Measurements from ENCODE around the gene CISD1.
"Not testable (repeated sequence)": the region's sequence is repeated elsewhere in the genome, so short reads cannot be mapped to it uniquely, and the experiment has no call there.

CISD1 gene

DNA sequence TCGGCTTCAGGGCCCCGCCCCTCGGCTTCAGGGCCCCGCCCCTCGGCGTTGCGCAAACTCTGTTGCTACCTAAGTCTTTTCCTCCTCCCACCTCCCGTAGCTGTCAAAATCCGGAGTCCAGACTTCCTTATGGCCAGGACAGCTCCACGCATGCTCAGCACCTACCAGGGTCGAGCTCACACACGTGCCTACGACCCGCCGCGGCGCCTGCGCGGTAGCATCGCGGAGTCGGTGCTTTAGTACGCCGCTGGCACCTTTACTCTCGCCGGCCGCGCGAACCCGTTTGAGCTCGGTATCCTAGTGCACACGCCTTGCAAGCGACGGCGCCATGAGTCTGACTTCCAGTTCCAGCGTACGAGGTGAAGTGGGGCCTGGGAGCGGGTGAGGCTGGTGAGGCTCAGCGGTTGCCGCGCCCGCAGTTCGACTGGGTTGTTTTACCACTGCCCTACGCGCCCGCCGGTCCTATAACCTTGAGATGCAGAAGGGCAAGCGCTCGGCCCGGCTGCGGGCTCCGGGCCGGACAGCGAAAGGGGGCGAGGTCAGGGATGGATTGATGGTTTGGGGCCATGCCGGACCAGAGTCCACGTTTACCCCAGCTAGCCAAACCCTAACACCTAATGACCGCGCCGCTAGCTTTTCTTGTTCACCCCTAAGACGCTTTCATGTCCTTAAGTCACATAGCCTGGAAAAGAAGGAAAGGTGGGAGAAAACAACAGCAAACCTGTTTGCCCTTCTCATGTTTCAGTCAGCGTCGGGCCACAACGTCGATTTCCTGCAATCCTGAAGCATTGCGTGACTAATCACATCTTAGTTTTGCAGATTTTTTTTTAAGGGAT lies at the start of gene CISD1:
CISD1 (plus strand) TSS at position 217 of the 836 bp plus-strand sequence; CDS start at position 329, 112 bp downstream.
- peak; percentile 98 for DNase-seq

DNA sequence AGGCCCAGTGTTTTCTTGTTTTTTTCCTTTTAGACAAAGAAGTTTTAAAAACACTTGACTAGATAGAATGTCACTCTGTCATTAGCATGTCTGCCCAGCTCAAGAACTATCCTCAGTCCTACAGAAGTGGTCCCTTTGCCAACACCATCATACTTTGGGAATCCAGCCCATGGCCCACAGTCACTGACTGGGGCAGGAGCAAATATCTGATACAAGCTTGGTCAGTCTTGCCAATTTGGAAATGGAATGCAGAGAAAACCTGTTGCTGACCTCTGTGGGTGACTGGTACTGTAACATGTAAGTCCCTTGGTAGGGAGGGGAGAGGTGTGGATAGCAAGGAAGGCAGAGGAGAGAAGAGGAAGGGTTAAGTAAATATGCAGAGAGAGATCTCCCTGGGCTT lies 49.1 kb upstream of the CISD1 start:
- no peak for DNase-seq

DNA sequence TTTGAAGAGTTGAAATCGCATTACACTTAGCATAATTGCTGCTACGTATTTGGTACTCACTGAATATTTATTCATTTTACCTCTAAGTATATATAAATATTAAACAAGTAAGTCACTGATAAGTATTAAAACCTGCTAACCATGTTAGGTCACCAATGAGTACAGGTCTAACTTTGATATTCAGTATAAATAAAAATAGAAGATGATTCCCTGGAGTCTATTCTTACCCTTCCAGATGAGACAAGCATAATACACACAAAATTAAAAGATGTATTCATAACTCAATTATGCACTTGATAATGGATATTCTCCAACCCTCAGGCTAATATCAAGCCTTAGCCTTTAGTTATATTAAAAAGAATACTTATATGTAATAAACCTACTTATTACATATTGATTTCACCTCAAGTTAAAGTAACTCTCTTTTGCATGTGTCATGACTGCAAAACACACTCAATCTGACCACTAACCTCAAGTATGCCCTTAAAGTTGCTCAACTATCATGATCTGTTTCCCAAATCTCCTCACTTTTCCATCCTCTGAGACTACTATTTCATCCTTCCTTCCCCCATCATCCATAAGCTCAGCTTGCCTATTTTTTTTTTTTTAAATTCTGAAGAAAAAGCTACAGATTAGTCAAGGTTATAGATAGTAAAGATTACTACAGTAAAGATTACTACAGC lies 48.1 kb upstream of the CISD1 start:
- DNase-seq, result no peak

DNA sequence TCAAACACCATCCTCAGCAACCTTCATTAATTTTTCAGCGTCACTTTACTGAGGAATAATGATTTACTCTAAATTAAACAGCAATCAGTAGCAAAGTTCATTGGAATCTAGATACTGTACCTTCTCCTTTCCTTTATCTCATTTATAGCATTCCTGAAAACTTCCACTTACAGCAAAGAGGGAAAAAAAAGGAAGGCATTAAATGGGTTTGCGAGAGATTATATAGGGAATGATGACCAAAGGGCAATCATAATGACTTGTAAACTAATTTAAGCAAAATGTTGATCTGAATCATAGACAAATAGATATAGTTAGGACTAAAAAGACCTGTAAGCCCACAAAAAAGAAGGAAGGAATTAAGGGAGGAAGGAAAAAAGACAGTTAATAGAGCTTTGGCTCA lies 43.3 kb upstream of the CISD1 start:
- DNase-seq, result no peak

DNA sequence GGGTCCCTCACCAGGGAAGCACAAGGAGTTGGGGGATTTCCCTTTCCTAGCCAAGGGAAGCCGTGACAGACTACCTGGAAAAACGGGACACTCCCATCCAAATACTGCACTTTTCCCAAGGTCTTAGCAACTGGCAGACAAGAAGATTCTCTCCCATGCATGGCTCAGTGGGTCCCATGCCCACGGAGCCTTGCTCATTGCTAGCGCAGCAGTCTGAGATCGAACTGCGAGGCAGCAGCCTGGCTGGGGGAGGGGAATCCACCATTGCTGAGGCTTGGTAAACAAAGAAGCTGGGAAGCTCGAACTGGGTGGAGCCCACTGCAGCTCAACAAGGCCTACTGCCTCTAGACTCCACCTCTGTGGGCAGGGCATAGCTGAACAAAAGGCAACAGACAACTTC lies 39.1 kb upstream of the CISD1 start:
- DNase-seq, result not testable (repeated sequence)

DNA sequence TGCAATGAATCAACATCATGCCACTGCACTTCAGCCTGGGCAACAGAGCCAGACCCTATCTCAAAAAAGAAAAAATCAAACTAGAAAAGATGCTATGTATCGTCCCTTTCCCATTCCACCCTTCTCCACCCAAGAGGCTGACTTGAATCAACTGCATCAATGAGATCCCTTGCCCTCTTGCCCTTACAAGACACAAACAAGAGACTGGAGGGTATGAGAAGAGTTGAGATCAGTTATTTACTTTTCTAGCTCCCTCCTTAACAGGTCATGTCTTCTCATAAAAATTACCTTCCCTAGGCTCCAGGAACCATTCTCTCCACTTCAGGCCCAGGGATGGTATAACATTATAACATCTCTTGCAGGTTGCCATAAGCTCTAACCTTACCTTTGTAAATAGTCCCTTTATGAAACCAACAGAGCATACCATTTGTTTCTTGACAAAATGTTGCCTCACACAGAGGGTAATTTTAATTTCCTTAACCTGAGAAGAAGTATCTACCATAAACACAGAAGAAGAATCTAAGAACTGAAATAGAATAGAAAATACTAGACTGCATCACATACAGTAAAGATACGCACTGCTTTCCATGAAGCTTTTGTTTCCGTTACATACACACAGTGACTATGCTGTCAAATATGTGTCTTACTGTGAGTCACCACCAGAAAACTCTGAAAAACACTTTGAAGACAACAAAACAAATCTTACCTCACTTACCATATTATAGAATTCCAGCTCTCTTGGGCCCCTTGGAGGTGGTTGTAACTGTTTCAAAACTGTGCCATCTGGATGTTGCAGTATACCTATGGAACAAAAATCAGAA lies 31.7 kb upstream of the CISD1 start:
- peak; percentile 74 for DNase-seq

DNA sequence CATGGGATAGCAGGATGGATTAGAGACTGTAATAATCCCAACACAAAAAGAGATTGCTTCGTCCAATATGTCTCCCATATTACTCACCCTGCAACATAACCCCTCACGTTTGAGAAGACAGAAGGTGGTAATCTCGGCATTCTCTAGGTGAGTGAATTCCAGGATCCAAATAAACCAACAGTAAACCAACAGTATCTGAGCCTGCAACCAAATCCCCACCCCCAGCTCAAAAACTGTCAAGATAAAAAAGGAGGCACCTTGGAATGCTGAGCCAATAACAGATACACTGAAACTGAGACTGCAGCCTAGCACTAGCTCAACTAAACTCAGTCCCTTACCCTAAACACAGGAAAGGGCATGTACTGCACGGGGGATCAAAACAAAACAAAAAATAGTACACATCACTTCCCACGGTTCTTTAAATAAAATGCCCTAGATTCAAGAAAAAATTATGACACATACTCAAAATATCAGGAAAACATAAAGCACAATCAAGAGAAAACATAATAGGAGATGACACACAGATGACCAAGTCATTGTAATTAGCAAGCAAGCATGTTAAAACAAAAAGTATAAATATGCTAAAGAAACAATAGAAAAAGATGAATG lies 29.3 kb upstream of the CISD1 start:
- DNase-seq, result no peak

DNA sequence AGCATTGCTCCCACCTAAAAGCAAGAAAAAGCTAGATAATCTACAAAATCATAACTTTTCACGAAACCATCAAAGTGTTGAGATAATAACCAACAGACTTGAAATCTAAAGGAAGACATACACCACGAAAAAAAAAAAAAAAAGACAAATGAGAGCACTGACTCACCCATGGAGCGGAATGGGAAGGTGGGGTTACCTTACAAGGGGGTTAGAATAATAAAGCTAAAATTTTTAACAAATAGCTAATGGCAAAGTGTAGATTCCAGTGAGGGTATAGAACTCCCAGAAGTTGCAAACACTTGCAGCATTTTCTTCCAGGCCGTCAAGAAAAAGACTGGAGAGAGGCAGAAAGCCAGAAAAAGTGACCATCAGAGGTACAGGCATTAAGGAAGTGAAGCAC lies 28.4 kb upstream of the CISD1 start:
- DNase-seq, result no peak

DNA sequence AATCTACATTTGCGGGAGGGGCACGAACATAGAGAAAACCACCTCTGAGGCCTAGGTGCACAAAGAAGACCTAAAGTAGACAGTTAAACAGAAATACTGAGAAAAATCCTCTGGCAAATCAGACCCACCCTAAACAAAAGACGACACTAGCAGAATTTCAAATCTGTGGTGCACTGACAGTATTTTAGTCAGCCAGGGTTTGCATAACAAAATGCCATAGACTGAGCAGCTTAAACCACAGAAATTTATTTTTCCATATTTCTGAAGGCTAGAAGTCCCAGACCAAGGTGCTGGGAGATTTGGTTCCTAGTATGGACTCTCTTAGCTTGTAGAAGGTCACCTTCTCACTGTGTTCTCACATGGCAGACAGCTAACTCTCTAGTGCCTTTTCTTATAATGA lies 27.6 kb upstream of the CISD1 start:
- no peak for DNase-seq

DNA sequence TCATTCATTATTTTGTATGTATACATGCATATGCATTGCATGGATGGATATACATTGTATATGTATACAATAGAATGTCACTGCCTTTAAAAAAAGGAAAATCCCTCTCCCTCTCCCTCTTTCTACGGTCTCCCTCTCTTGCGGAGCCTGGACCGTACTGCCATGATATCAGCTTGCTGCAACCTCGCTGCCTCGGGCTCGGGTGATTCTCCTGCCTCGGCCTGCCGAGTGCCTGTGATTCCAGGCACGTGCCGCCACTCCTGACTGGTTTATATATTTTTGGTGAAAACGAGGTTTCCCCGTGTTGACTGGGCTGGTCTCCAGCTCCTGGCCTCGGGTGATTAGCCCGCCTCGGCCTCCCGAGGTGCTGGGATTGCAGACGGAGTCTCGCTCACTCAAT lies 25.7 kb upstream of the CISD1 start:
- no peak for DNase-seq

DNA sequence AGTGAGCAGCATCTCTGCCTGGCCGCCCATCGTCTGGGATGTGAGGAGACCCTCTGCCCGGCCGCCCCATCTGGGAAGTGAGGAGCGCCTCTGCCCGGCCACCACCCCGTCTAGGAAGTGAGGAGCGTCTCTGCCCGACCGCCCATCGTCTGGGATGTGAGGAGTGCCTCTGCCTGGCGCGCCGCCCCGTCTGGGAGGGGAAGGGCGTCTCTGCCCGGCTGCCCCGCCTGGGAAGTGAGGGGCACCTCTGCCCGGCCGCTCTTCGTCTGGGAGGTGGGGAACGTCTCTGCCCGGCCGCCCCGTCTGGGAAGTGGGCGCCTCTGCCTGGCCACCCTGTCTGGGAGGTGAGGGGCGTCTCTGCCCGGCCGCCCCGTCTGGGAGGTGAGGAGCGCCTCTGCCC lies 25.2 kb upstream of the CISD1 start:
- not testable (repeated sequence) for DNase-seq

DNA sequence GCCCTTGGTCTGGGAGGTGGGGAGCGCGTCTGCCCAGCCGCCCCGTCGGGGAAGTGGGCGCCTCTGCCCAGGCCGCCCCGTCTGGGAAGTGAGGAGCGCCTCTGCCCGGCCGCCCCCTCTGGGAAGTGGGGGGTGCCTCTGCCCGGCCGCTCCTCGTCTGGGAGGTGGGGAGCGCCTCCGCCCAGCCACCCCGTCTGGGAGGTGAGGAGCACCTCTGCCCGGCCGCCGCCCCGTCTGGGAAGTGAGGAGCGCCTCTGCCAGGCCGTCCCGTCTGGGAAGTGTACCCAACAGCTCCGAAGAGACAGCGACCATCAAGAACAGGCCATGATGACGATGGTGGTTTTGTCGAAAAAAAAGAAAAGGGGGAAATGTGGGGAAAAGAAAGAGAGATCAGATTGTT lies 24.7 kb upstream of the CISD1 start:
- DNase-seq, result not testable (repeated sequence)

DNA sequence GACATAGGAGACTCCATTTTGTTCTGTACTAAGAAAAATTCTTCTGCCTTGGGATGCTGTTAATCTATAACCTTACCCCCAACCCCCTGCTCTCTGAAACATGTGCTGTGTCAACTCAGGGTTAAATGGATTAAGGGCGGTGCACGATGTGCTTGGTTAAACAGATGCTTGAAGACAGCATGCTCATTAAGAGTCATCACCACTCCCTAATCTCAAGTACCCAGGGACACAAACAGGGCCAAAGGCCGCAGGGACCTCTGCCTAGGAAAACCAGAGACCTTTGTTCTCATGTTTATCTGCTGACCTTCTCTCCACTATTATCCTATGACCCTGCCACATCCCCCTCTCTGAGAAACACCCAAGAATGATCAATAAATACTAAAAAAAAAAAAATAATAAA lies 24.3 kb upstream of the CISD1 start:
- not testable (repeated sequence) for DNase-seq

DNA sequence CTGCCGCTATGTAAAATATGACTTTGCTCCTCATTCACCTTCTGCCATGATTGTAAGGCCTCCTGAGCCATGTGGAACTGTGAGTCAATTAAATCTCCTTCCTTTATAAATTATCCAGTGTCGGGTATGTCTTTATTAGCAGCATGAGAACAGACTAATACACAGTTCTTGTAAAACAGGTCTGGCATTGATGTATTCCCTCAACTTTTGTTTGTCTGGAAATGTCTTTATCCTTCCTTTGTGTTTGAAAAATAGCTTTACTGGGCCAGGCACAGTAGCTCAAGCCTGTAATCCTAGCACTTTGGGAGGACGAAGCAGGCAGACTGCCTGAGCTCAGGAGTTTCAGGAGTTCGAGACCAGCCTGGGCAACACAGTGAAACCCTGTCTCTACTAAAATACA lies 15.8 kb upstream of the CISD1 start:
- DNase-seq, result no peak

DNA sequence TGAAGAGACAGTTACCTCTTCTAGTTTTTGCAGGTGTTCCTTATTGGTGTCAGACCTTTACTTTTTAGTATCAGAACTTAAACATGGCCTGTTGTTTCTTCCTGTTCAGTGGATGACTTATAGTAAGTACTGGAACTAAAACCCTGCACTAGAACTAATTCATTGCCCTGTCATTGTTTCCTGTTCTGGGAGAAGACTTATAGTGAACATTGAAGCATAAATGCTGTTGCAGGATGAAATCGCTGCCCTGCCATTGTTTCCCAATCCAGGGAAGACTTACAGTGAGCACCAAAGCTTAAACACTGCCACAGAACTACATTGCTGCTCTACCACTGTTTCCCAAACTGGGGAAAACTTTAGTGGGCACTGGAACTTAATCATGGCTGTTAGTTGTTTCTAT lies 14.3 kb upstream of the CISD1 start:
- no peak for DNase-seq

DNA sequence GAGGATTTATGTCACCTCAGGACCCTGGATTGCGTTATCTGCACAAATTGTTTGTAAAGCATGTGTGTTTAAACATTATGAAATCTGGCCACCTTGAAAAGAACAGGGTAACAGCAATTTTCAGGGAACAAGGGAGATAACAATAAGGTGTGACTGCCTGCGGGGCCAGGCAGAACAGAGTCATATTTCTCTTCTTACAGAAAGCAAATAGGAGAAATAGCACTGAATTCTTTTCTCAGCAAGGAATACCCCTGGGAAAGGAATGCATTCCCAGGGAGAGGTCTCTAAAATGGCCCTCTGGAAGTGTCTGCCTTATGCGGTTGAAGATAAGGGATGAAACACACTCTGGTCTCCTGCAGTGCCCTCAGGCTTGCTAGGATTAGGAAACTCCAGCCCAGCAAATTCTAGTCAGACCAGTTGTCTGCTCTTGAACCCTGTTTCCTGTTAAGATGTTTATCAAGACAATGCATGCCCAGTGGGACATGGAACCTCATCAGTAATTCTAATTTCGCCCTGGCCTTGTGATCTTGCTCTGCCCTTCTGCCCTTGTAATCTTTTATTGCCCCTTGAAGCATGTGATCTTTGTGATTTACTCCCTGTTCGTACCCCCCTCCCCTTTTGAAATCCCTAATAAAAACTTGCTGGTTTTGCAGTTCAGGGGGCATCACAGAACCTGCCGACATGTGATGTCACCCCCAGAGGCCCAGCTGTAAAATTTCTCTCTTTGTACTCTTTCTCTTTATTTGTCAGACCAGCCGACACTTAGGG lies 12.8 kb upstream of the CISD1 start:
- not testable (repeated sequence) for DNase-seq

DNA sequence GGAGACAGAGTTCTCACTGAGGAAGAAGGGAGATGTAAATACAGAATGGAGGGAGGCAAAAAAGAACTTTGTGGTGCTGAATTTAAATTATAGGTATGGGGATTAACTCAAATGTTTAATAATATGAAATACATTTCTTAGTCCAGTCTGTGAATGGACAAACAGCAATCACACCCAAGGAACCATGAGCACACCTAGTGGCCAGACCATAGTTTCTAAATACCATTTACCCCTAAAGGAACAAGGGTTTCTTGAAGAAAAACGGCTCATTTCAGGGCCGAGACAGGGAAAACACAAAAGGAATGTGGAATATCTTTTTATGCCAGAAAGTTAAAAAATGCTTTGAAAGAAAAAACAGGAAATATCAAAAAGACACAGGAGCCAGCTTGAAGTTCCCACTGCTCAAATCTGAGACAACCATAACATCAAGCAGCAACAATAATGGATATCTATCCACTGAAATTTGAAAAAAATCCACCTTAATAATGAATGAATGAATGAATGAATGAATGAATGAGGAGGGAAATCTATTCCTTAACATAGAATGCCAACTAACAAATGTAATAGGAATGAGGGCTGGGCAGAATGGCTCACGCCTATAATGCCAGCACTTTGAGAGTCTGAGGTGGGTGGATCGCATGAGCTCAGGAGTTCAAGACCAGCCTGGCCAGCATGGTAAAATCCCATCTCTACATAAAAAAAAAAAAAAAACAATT lies 9.8 kb upstream of the CISD1 start:
- DNase-seq, result no peak

DNA sequence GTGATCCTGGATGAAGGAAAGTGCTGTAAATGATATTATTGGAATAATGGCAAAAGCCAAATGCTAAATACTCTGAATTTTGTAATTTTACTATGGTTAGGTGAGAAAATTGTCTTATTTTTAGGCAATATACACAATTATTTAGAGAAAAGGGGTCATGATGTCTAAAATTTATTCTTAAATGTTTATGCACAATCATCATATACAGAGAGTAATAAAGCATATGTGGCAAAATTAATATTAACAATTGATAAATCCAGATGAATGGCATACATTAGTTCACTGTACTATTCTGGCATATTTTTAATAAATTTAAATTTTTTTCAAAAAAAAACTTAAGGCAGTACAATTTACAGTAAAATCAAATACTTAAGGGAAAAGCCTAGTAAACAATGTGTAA lies 8.6 kb upstream of the CISD1 start:
- DNase-seq, result no peak

DNA sequence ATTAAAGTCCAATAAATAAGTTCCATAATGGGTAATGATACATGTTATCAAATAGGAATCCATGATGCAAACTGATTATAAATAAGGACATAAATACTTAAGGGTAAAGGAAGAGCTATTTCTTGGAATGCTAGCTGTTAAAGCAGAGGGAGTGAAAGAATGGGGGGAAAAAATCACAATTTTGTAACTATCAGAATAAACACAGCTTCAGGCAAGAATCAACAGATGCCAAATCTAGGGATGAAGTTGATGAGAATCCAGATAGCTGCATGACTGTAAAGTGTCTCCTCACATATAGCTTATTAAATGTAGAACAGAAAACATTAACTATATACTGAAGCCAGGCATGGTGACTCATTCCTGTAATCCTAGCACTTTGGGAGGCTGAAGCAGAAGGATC lies 6.2 kb upstream of the CISD1 start:
- no peak for DNase-seq

DNA sequence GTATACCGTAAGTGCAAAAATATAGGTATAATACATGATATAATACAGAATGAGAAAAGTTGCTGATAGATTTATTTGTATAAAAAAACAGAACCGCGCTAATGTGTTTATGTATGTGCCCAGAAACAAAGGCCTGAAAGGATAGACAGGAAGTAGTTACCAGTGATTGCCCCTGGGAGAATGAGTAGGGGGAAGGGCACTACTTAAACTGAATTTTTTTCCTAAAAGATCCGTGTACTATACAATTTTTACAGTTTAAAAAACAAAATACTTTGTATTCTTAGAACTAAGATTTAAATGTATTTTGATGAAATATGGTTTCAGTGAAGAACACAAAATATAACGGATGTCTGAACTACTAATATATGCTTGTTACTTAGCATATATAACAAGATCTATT lies 4.2 kb upstream of the CISD1 start:
- no peak for DNase-seq

DNA sequence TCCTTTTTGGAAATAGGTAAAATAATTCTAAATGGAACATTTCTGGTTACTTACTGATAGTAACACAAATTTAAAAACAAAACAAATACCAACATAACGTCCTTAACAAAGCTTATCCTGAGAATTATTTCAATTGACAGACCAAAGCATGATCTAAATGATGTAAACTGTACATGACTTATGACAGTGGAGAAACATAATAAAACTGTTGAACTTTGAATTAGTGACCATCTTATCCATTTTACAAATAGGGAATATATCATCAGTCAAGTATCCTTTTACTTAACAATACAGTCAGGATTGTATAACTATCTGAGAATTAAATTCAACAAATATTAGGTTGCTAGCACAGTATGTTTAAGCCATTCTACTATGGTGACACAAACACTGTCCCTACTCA lies 3.7 kb upstream of the CISD1 start:
- DNase-seq, result no peak
